GM18526 (cell line): Measurements from ENCODE around the gene GTPBP6.

Source experiments
- POLR2A ChIP-seq: IDR thresholded peaks from 3 replicates; pipeline ENCODE4 v1.6.1; 2011; ENCODE audit not compliant: insufficient read length; ENCODE audit errors: extremely low read depth

The GTPBP6 gene

GRCh38 chrX:314781-315595 is 3.6 kb downstream of the GTPBP6 start:
- no peak for TF ChIP-seq POLR2A

GRCh38 chrX:314049-314448 is 4.5 kb downstream of the GTPBP6 start:
- TF ChIP-seq POLR2A = no peak

GRCh38 chrX:313546-313945 is 5.0 kb downstream of the GTPBP6 start:
- no peak for TF ChIP-seq POLR2A

- TF ChIP-seq POLR2A = no peak
Observed at GRCh38 chrX:312621-313331, 5.8 kb downstream of the GTPBP6 start.

GRCh38 chrX:311156-312129 is 7.2 kb downstream of the GTPBP6 start:
- no peak for TF ChIP-seq POLR2A

- TF ChIP-seq POLR2A = no peak
Observed at GRCh38 chrX:310621-311155, 7.9 kb downstream of the GTPBP6 start.

GRCh38 chrX:308821-309520 is 9.6 kb downstream of the GTPBP6 start:
- TF ChIP-seq POLR2A = no peak

- TF ChIP-seq POLR2A = no peak
Observed at GRCh38 chrX:307261-308111, 11.1 kb downstream of the GTPBP6 start.

GRCh38 chrX:302975-303374 is 15.6 kb downstream of the GTPBP6 start:
- no peak for TF ChIP-seq POLR2A

- TF ChIP-seq POLR2A = no peak
Observed at GRCh38 chrX:300334-300733, 18.3 kb downstream of the GTPBP6 start.

- no peak for TF ChIP-seq POLR2A
Observed at GRCh38 chrX:298993-299392, 19.6 kb downstream of the GTPBP6 start.

GRCh38 chrX:295136-295535 is 23.5 kb downstream of the GTPBP6 start:
- no peak for TF ChIP-seq POLR2A
